Renal pelvis (tissue), 4 donors: ENCODE measurements around the gene PABPN1. TPM values are rescaled to one million over a fixed set of nuclear protein-coding genes. Genes with fewer than 3 reads are reported as not detected.

Experiments used
- DNase-seq: peaks from one replicate; pipeline ENCODE4 v3.0.0-alpha.2; 2013
- polyA plus RNA-seq, 3 donors: library from polyadenylated mRNA; unstranded; fragments of 120-200 nt; gene quantifications; one replicate each; pipeline ENCODE4 v1.2.1, GENCODE V29; 2013; ENCODE audit not compliant: insufficient read length in 3 of 3

Gene PABPN1
- polyA plus RNA-seq, 3 donors: 269 to 322 (median 307) TPM

GRCh38 chr14:23351681-23352505 is 30.6 kb downstream of the PABPN1 start:
- peak; percentile 24 for DNase-seq

DNA sequence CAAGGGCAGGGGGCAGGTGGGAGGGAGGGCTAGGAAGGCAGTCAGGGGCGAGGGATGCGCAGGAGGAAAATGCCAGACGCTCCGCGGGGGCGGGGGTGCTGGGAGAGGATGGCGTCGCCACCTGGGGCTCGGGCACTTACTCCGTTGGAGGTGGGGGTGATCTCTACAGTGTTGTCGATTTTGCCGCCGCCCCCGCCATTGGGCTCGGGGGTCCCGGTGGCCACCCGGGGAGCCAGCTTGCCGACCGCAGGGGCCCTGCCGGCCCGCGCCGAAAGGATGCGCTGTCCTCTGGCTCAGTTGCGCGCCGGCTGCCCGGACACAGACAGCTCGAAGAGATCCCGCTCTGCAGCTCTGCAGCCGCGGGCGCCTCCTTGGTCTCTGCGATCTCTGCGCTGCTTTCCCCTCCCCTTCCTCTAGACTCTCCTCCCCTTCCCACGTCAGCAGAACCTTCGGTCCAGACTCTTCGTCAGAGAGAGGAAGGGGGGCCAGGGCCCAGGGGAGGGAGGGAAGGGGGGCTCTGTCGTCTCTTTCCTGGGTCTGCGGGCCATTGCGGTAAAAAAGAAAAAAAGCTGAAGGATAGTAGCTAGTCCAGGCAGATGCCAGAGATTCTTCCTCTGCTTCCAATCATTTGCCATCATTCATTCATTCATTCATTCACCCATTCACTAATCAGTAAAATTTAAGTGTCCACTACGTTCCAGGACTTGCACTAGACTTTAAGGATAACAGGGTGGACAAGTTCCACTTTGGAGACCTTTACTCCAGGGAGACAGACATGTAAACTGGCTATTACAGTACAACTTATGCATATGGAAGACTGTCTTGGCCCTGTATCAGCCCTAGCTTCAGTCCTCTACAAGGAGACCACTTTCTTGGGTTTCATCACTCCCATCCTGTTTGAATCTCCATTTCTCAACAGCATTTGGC is 31.5 kb downstream of the PABPN1 start, which contains the start of gene SLC22A17:
SLC22A17 (minus strand) TSS at position 382 of the 927 bp plus-strand sequence.
- DNase-seq: peak; percentile 90

DNA sequence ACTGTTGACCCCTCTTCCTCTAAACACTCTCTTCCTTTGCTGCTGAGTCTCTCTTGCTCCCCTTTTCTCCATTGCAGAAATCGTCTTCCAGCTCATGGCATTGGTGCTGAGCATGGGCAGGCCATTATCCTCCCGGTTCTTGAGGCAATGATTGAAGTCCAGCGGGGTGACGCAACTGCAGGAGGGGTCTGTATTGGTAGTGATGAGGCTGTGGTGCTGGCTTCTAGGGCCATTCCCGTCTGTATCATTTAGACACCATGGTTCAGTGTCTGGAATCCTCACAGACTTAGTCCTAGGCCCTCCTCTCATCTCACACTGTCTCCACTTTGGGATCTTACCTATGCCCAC is 32.1 kb downstream of the PABPN1 start:
- DNase-seq: no peak

- no peak for DNase-seq
Observed at GRCh38 chr14:23354990-23355389, 33.7 kb downstream of the PABPN1 start.

DNA sequence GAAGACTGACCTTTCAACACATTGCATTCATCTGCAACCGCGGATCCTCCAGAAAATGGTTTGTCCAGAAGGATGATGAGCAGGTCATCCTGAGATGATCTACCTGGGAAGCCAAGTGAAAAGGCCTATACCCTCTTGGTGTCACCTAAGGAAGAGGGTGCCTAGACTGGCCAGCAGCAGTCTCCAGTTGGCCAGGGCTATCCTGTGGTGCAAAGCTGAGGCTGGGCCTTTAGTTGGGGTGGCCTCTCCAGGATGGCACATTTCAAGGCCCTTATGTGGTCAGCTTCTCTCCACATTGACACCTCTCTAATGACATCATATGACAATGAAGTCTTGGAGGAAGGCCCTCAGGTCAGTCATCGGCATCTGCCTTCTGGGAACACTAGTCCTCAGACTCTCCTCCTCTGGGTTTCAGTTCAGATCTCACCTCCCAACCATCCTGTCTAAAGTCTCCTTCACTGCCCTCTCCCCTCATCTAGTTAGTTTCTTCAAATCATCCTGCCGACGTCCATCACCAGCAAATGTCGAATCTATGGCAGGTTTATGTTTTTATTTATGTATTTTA is 34.7 kb downstream of the PABPN1 start:
- DNase-seq: no peak

GRCh38 chr14:23356662-23357061 is 35.4 kb downstream of the PABPN1 start:
- DNase-seq: no peak

DNA sequence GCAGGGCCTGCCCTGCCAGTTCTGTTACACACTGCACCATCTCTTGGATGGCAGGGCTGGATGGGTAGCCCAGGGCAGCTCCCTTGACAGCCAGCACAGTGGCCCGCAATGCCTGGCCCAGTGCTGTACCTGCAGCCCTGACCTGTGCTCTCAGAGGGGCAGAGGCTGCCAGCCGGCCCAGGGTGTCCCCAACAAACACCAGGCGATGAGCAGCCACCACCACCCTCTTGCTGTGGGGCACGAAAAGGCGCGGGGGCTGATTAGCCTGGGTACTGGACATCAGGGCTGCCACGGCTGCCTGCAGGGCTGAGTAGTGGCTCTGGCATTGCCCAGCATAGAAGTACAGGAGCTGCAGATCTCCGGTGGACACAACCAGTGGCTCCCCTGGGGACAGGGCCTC is 36.0 kb downstream of the PABPN1 start:
- no peak for DNase-seq

GRCh38 chr14:23358042-23358441 is 36.8 kb downstream of the PABPN1 start:
- DNase-seq: no peak

- DNase-seq: no peak
Observed at GRCh38 chr14:23358553-23359166, 37.4 kb downstream of the PABPN1 start.

GRCh38 chr14:23359167-23359626 is 37.9 kb downstream of the PABPN1 start:
- no peak for DNase-seq

- DNase-seq: no peak
Observed at GRCh38 chr14:23359722-23360447, 38.6 kb downstream of the PABPN1 start.

DNA sequence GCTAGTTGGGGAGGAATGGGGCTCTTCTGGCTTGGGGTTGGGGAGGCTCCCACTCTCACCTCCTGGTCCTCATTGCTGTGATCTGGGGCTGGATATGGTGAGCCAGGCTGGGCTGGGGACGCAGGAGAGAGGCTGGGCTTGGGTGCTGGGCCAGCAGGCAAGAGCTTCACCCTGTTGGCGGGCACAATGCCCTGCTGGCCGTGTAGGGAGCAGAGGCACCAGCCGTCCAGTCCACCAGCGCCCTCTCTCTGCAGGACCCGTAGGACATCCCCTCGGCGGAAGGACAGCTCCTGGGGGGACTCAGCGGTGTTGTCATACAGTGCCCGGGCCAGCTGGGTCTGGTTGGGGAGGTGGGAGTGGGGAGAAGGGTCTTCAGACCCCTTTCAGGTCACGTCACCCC is 39.2 kb downstream of the PABPN1 start:
- DNase-seq: no peak

DNA sequence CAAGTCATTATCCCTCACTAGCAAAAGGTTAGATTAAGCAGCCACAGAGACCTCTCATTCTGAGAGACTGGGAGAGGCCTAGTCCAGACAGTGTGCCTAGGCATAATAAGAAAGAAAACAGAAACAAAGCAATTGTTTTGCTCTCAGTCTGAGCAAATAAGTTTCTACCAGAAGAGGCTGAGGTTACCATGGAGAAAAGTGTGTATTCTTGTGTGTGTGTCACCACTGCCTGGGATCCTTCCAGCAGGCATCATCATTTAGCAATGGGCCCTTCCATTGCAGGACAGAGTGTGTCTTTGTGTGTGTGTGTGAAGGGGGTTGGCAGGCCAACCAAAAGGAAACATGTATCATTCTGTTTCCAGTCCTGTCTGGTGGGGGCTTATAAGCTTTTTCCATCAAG is 40.1 kb downstream of the PABPN1 start:
- DNase-seq: no peak

- no peak for DNase-seq
Observed at GRCh38 chr14:23361763-23362162, 40.5 kb downstream of the PABPN1 start.

DNA sequence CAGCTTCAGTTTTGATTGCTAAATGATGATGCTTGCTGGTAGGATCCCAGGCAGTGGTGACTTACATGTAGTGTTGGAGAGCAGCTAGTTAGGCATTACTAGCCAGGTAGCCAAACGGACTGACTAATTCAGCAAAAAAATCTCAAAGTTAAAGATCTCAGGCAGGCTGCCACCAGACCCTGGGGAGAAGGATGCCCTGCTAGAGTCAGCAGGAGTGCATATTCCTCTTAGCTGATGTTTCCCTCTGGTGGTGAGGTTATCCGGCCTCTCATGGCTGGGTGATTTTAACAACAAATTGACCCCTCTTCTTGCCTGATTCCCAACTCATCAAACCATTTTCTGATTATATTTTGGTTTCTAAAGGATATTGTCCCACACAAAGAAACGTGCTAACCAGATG is 40.9 kb downstream of the PABPN1 start:
- no peak for DNase-seq

DNA sequence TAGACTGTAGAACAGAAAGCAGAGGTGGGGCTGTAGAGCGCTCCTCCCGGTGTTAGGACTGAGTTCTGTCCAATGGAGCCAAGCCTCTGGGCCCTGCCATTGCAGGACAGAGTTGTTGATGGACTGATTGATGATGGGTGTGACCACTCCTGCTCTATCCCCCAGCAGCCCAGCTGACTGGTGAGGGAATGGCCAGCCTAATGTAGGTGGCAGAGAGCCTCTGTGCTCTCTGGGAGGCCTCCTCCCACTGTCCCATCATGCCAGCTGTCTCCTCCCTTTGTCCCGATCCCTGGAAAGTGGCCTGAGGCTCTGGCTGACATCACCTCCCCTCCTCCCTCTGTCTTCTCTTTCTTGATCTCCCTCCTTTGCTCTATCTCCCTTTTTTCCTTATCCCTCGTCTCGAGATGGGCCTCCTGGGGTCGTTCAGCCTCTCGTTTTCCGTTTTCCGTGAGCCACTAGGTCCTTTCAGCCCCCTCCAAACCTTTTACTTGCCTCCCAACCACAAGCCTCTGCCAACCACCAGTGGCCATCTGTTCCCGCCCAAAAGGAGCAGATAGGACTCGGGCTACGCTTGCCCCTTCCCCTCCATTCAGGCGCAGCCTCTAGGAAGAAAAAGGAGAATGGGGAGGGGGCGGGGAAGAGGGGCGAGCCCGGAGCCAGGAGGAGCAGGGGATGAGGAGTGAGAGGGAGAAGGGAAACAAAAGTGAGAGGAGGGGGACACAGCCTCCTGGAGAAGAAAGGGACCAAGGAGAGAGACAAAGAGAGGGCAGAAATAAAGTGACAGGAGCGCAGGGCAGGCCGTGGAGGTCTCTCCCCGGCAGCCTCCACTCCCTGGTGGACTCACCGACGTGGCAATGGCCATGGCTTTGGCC is 43.1 kb downstream of the PABPN1 start:
- peak; percentile 39 for DNase-seq

GRCh38 chr14:23365036-23365731 is 43.9 kb downstream of the PABPN1 start, which contains the start of gene EFS:
EFS (minus strand) TSS chr14:23365172; CDS start chr14:23365025, 147 bp downstream.
- peak; percentile 35 for DNase-seq

- DNase-seq: peak; percentile 95
Observed at GRCh38 chr14:23365732-23366425, 44.6 kb downstream of the PABPN1 start.

DNA sequence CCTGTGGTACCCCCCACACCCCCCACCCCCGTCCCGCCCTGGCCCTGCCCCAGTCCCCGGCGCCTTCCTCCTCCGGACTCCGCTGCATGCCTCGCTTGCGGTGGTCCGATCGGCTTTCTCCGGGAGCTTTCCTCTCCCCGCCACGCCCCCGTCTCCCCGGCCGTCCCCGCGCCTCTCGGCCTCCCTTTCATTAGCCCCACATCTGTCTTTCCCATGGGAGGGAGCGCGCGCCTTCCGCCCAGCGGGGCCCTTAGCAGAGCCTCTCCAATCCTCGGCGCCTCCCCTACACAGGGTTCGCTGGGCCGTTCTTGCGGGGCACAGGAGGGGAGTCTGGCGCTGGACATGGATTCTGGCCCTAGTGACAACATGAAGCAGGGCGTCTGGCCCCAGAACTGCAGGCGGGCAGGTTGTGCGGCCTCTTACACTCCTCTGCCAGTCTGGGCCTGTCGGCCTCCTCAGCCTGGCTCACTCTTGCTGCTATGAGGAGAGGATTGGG is 45.2 kb downstream of the PABPN1 start:
- DNase-seq: no peak
